Esophagus squamous epithelium (tissue), 4 donors: ENCODE results near the gene NUBPL.

Experiments
- CTCF ChIP-seq, 6 experiments: fragments of 450-650 bp in 4 of 6; fragments of 200-600 bp in 2 of 6; sonication (generic) in 2 of 6; IDR thresholded peaks; one replicate each; pipeline ENCODE4 v1.5.1; 2016 to 2019; ENCODE audit warnings: antibody characterized with exemption in 6 of 6, mild to moderate bottlenecking in 4 of 6, moderate library complexity in 4 of 6
- POLR2A ChIP-seq, 4 donors: fragments of 450-650 bp; IDR thresholded peaks; one replicate each; pipeline ENCODE4 v1.6.1; 2017; ENCODE audit warnings: antibody characterized with exemption in 4 of 4, mild to moderate bottlenecking in 4 of 4, moderate library complexity in 3 of 4

GRCh38 chr14:31894351-31894750 lies 333.1 kb downstream of the NUBPL start:
- TF ChIP-seq POLR2A (IDR thresholded peaks at IDR 0.05) (no peak), CTCF (IDR thresholded peaks at IDR 0.05) (no peak)
